Measurements from ENCODE around the gene TLN1. TPM values are rescaled to one million over a fixed set of nuclear protein-coding genes. Genes with fewer than 3 reads are reported as not detected.

The TLN1 gene
- polyA plus RNA-seq, 1 experiment = 165 TPM

DNA sequence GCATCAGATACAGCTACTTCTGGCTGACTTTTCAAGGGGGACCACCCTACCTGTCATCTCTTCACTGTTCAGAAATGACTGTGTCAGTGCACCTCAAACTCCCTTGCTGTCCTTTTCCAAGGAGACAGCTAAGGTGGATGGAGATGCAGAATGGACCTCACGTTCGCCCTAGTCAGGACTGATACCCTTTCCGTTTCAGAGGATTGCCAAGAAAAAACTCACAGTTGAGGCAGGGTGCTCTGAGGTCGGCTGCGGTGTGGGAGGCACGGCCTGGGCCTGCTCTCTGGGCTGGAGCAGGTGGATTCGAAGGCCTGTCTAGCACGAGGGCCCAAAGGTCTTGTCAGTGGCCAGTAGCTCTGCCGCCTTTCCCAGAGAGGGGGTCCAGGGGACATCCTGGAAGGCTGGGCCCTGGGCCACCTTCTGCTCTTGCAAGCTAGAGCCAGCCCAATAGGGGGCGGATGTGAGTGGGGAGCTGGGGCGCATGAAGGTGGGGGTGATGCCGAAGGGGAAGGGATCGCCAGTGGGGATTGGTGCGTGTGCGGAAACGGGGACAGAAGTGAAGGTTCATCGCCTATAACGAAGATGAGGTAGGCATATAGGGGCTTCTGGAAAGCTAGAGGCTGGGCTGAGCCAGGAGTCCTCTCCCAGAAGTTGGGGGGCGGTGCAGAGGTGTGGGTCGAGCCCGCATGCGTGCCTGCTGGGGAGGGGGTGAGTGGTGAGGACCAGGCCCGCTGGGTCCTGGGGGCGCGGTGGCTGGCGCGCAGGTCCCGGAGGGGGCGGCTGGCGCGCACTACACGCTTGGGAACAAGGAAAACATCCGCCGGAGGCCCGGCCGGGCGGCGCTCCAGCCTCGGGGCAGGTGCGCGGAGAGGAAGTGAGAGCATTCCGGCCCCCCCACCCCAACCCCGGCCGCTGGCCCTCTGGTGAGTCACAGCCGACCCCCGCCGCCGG is 24.6 kb upstream of the TLN1 start:
- no peaks in the 10 kb centered on the region for H3K9me3 ChIP-seq (ENCODE audit: control insufficient read depth, insufficient read depth, low read length)
- no peak overlapping the region for H3K27ac ChIP-seq (ENCODE audit: low read depth, low read length)
- peak overlapping the region; percentile 46 for H3K4me3 ChIP-seq (ENCODE audit: low read depth, low read length)
- TF ChIP-seq, protein P1, sequence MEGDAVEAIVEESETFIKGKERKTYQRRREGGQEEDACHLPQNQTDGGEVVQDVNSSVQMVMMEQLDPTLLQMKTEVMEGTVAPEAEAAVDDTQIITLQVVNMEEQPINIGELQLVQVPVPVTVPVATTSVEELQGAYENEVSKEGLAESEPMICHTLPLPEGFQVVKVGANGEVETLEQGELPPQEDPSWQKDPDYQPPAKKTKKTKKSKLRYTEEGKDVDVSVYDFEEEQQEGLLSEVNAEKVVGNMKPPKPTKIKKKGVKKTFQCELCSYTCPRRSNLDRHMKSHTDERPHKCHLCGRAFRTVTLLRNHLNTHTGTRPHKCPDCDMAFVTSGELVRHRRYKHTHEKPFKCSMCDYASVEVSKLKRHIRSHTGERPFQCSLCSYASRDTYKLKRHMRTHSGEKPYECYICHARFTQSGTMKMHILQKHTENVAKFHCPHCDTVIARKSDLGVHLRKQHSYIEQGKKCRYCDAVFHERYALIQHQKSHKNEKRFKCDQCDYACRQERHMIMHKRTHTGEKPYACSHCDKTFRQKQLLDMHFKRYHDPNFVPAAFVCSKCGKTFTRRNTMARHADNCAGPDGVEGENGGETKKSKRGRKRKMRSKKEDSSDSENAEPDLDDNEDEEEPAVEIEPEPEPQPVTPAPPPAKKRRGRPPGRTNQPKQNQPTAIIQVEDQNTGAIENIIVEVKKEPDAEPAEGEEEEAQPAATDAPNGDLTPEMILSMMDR (IDR thresholded peaks at IDR 0.05; ENCODE audit: low read depth, low read length) = peak; percentile 58
- ChIA-PET CTCF (interaction anchor here (0.6 to 1.9 kb wide), 12 partner anchors 9 to 398 kb away, joined by 3 to 10 read pairs (median 4); no protein-coding TSS in a partner anchor), POLR2A (interaction anchor here (1.5 kb wide), 1 partner anchor 26 kb away, joined by 3 read pairs; no protein-coding TSS in a partner anchor)
- peaks cover 3% of the 10 kb centered on the region for H3K27me3 ChIP-seq (ENCODE audit: control insufficient read depth, insufficient read depth, low read length)
- no peak for DNase-seq (ENCODE audit: low read depth, low spot score)

DNA sequence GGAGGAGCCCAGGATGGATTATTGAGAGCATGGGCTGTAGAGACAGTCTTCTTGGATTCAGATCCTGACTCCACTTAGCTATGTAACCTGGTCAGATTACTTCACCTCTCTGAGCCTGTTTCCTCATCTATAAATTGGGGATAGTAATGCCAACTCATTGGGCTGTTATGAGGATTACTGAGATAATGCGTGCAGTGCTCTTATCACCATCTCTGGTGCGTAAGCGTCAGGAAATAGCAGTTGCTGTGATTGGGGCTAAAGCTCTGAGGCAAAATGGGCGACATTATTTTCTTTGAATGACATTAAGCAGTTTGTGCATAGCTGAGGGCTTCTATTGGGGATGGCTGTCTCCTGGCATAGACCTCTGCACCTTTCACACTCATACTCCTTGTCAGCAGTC is 23.1 kb upstream of the TLN1 start:
- Histone ChIP-seq H3K27me3 (ENCODE audit: control insufficient read depth, insufficient read depth, low read length) (peaks cover 3% of the 10 kb centered on the region), H3K27ac (ENCODE audit: low read depth, low read length) (no peak overlapping the region), H3K4me3 (ENCODE audit: low read depth, low read length) (no peak overlapping the region), H3K9me3 (ENCODE audit: control insufficient read depth, insufficient read depth, low read length) (no peaks in the 10 kb centered on the region)
- ChIA-PET POLR2A (no interaction called here), CTCF (interaction anchor here (0.5 kb wide), 1 partner anchor 10 kb away, joined by 4 read pairs; no protein-coding TSS in a partner anchor)
- DNase-seq (ENCODE audit: low read depth, low spot score) = no peak
- TF ChIP-seq, protein P1 (IDR thresholded peaks at IDR 0.05; ENCODE audit: low read depth, low read length) = no peak

DNA sequence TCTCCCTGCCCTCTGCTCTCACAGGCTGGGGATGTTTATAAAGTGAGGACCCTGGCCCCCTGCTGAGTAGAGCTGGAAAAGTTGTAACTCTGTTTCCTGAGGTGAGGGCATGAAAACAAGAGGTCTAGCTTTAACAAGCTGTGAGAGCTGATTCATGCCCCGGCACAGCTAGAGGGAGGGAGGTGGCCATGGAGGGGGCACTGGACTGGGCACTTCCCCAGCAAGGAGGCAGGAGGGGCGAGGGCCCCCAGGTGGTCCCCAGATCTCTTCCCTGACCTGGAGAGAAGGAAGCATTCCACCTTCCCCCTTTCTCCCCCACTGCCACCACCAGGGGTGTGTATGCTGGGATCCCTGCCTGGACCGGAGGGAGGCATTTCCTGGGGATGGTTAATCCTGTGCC is 22.3 kb upstream of the TLN1 start, which contains the start of gene MSMP:
Gene MSMP, minus strand, starts transcription at position 13 of the 400 bp plus-strand sequence. CDS start 147 bp downstream, outside the sequence.
- TF ChIP-seq, protein P1 (IDR thresholded peaks at IDR 0.05; ENCODE audit: low read depth, low read length) = no peak
- no peak within 1 kb of the TSS for H3K4me3 ChIP-seq (ENCODE audit: low read depth, low read length)
- no peak within 1 kb of the TSS for H3K27ac ChIP-seq (ENCODE audit: low read depth, low read length)
- H3K27me3 ChIP-seq (ENCODE audit: control insufficient read depth, insufficient read depth, low read length) = peaks cover 3% of the 10 kb centered on the region
- ChIA-PET CTCF (no interaction called here), POLR2A (no interaction called here)
- H3K9me3 ChIP-seq (ENCODE audit: control insufficient read depth, insufficient read depth, low read length) = peaks cover 2% of the 10 kb centered on the region; the same call in 1 of the 2 replicates
- DNase-seq (ENCODE audit: low read depth, low spot score) = no peak

DNA sequence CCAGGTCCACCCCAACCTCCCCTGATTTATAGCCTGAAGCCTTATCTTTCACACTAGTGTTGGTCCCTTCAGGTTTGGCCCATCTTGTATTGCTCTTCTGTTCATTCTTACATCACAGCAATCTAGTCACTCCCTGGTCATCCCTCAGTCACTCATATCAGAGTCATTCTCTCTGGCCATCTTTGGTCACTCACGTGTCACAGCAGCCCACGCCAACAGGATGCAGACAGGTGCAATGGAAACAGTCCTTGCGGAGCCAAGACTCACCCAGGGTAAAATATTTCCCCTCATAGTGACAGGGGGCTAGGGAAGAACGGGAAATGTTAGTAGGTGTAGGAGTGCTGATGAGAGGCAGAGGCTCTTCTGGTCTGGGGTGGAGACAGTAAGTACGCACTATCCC is 21.5 kb upstream of the TLN1 start:
- POLR2A ChIA-PET = no interaction called here
- no peak for DNase-seq (ENCODE audit: low read depth, low spot score)
- H3K27me3 ChIP-seq (ENCODE audit: control insufficient read depth, insufficient read depth, low read length) = peaks cover 3% of the 10 kb centered on the region
- peaks cover 3% of the 10 kb centered on the region; the same call in 1 of the 2 replicates for H3K9me3 ChIP-seq (ENCODE audit: control insufficient read depth, insufficient read depth, low read length)
- CTCF ChIA-PET = interaction anchor here (1.3 kb wide), 1 partner anchor 129 kb away, joined by 4 read pairs; no protein-coding TSS in a partner anchor
- H3K27ac ChIP-seq (ENCODE audit: low read depth, low read length) = no peak overlapping the region
- TF ChIP-seq, protein P1 (IDR thresholded peaks at IDR 0.05; ENCODE audit: low read depth, low read length) = no peak
- H3K4me3 ChIP-seq (ENCODE audit: low read depth, low read length) = no peak overlapping the region

DNA sequence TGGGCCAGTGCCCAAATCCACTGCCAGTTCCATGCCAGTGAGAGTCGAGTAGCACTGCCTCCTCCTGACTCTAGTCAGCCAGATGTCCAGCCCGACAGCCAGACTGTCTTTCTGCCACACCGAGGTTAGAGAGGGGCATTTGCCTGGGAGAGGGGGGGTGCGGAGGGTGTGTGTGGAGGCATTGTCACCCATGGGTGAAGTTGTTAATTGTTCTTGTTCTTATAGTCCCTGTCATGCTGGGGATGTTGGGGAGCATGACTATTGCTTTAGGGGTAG is 18.2 kb upstream of the TLN1 start:
- TF ChIP-seq, protein P1 (IDR thresholded peaks at IDR 0.05; ENCODE audit: low read depth, low read length) = no peak
- Histone ChIP-seq H3K9me3 (ENCODE audit: control insufficient read depth, insufficient read depth, low read length) (peaks cover 3% of the 10 kb centered on the region; the same call in 1 of the 2 replicates), H3K27me3 (ENCODE audit: control insufficient read depth, insufficient read depth, low read length) (no peaks in the 10 kb centered on the region), H3K4me3 (ENCODE audit: low read depth, low read length) (peak overlapping the region; percentile 90), H3K27ac (ENCODE audit: low read depth, low read length) (no peak overlapping the region)
- no peak for DNase-seq (ENCODE audit: low read depth, low spot score)
- ChIA-PET POLR2A (interaction anchor here (0.8 to 1.0 kb wide), 2 partner anchors 18 to 92 kb away, joined by 3 read pairs; partner anchors contain the start of genes CCDC107, CREB3, RMRP and TLN1), CTCF (interaction anchor here (0.7 to 5.4 kb wide), 3 partner anchors 9 to 40 kb away, joined by 3 to 46 read pairs (median 3); no protein-coding TSS in a partner anchor)

Data from AG04450 (cell line).